ENCODE data around the gene KRTAP10-6. TPM values are rescaled to one million over a fixed set of nuclear protein-coding genes. Genes with fewer than 3 reads are reported as not detected.

Gene KRTAP10-6
- total RNA-seq, 6 donors from 2014 or later = not detected

GRCh38 chr21:44625756-44626155 is 33.5 kb upstream of the KRTAP10-6 start:
- TF ChIP-seq EP300 (IDR thresholded peaks at IDR 0.05) (no peak), POLR2A (IDR thresholded peaks at IDR 0.05) (no peak), POLR2AphosphoS5 (IDR thresholded peaks at IDR 0.05) (no peak), CTCF (IDR thresholded peaks at IDR 0.05) (no peak)
- ATAC-seq (ENCODE audit: low FRiP score in 2 of 2) = no peak
- DNase-seq = no peak
- Histone ChIP-seq H3K4me3 (no peak overlapping the region), H3K4me1 (no peaks in the 10 kb centered on the region), H3K27me3 (no peaks in the 10 kb centered on the region), H3K36me3 (no peaks in the 10 kb centered on the region), H3K9me3 (peaks cover 5 to 13% (median 8%) of the 10 kb centered on the region in 4 donors), H3K27ac (no peak overlapping the region)
- WGBS, 2 donors = 91 to 92% methylated on average over 6 to 7 of the region's 7 CpGs

GRCh38 chr21:44623575-44623974 is 31.3 kb upstream of the KRTAP10-6 start:
- Histone ChIP-seq H3K36me3 (no peaks in the 10 kb centered on the region), H3K27me3 (no peaks in the 10 kb centered on the region), H3K4me3 (no peak overlapping the region), H3K9me3 (peaks cover 5 to 13% (median 8%) of the 10 kb centered on the region in 4 donors), H3K27ac (no peak overlapping the region), H3K4me1 (no peaks in the 10 kb centered on the region)
- TF ChIP-seq POLR2A (IDR thresholded peaks at IDR 0.05) (no peak), EP300 (IDR thresholded peaks at IDR 0.05) (no peak), POLR2AphosphoS5 (IDR thresholded peaks at IDR 0.05) (no peak), CTCF (IDR thresholded peaks at IDR 0.05) (no peak)
- ATAC-seq (ENCODE audit: low FRiP score in 2 of 2) (no peak), DNase-seq (no peak)

- DNase-seq (no peak), ATAC-seq (ENCODE audit: low FRiP score in 2 of 2) (no peak)
- Histone ChIP-seq H3K4me1 (no peaks in the 10 kb centered on the region), H3K4me3 (no peak overlapping the region), H3K36me3 (no peaks in the 10 kb centered on the region), H3K27ac (no peak overlapping the region), H3K9me3 (peaks cover 5 to 13% (median 8%) of the 10 kb centered on the region in 4 donors), H3K27me3 (no peaks in the 10 kb centered on the region)
- TF ChIP-seq CTCF (IDR thresholded peaks at IDR 0.05) = no peak
- TF ChIP-seq POLR2AphosphoS5 (IDR thresholded peaks at IDR 0.05) = no peak
- no peak for TF ChIP-seq POLR2A (IDR thresholded peaks at IDR 0.05)
- TF ChIP-seq EP300 (IDR thresholded peaks at IDR 0.05) = no peak
- 85 to 94% methylated on average over 6 of the region's 6 CpGs for WGBS, 2 donors
These were observed 27.6 kb upstream of the KRTAP10-6 start for GRCh38 chr21:44619886-44620285.

GRCh38 chr21:44618909-44619308 is 26.6 kb upstream of the KRTAP10-6 start:
- Histone ChIP-seq H3K36me3 (no peaks in the 10 kb centered on the region), H3K4me1 (no peaks in the 10 kb centered on the region), H3K27me3 (no peaks in the 10 kb centered on the region), H3K9me3 (peaks cover 0 to 5% (median 5%) of the 10 kb centered on the region in 4 donors), H3K27ac (peak overlapping the region in 2 of 4 donors; percentile 4 to 12), H3K4me3 (no peak overlapping the region)
- TF ChIP-seq POLR2AphosphoS5 (IDR thresholded peaks at IDR 0.05) (no peak), CTCF (IDR thresholded peaks at IDR 0.05) (no peak)
- WGBS, 2 donors = 50 to 55% methylated on average over 3 of the region's 3 CpGs
- peak in 1 of 2 donors; percentile 40 for ATAC-seq (ENCODE audit: low FRiP score in 2 of 2)
- DNase-seq = peak in 1 of 2 donors; percentile 40

- Histone ChIP-seq H3K27ac (peak overlapping the region in 2 of 4 donors; percentile 4 to 12), H3K27me3 (no peaks in the 10 kb centered on the region), H3K4me3 (no peak overlapping the region), H3K9me3 (peaks cover 0 to 1% (median under 1%) of the 10 kb centered on the region in 4 donors), H3K36me3 (no peaks in the 10 kb centered on the region), H3K4me1 (no peaks in the 10 kb centered on the region)
- TF ChIP-seq POLR2A (IDR thresholded peaks at IDR 0.05) (no peak), CTCF (IDR thresholded peaks at IDR 0.05) (peak in 2 of 6 experiments; percentile 9 to 12)
- ATAC-seq (ENCODE audit: low FRiP score in 2 of 2) (peak in 1 of 2 donors; percentile 70), DNase-seq (no peak)
- WGBS, 2 donors = 28 to 34% methylated on average over 4 of the region's 4 CpGs
These were observed 26.2 kb upstream of the KRTAP10-6 start for GRCh38 chr21:44618504-44618903.
